B cell (primary cell): ENCODE measurements around the gene MRPL10. TPM values are rescaled to one million over a fixed set of nuclear protein-coding genes. Genes with fewer than 3 reads are reported as not detected.

ENCODE experiments used
- ATAC-seq: fragments of 200-7000 bp; cut with Tn5 transposase; one replicate; pipeline ENCODE4 v1.10.0; 2021; ENCODE audit warnings: low read depth, mild to moderate bottlenecking, moderate number of reproducible peaks, moderate library complexity
- CTCF ChIA-PET: fragments of 350-600 bp; sonication (Branson Sonifier 250); formaldehyde crosslinking; loops from one replicate; lab custom pipeline; 2021; ENCODE audit warnings: antibody characterized with exemption, inconsistent platforms; lab: Charles Lee
- POLR2A ChIA-PET: fragments of 350-600 bp; sonication (Branson Sonifier 250); formaldehyde crosslinking; loops from one replicate; lab custom pipeline; 2021; ENCODE audit warnings: antibody characterized with exemption; lab: Charles Lee
- DNase-seq: peaks from one replicate; pipeline ENCODE4 v3.0.0; 2013
- H2AFZ ChIP-seq: 2 replicates; pipeline ENCODE4 v1.6.1; 2012; ENCODE audit warnings: mild to moderate bottlenecking, low read depth, low read length; ENCODE audit not compliant: insufficient read depth, poor library complexity, severe bottlenecking
- H3K27ac ChIP-seq, 2 donors: 1 replicate in 1 of 2; 2 replicates in 1 of 2; pipeline ENCODE4 v1.5.1; 2012 to 2013; ENCODE audit warnings: low read length in 2 of 2, mild to moderate bottlenecking in 2 of 2, moderate library complexity in 1 of 2
- H3K27me3 ChIP-seq, 4 experiments: fragments of 200-600 bp in 1 of 4; sonication (generic) in 1 of 4; replicated peaks in 1 of 4; 1 replicate in 2 of 4; 2 replicates in 2 of 4; pipeline versions ENCODE4 v1.6.1 to v1.7.0; 2013 to 2016; ENCODE audit warnings: low read length in 3 of 4, mild to moderate bottlenecking in 2 of 4, mixed read lengths in 1 of 4, moderate library complexity in 1 of 4; ENCODE audit not compliant: insufficient read depth in 4 of 4, control insufficient read depth in 3 of 4; ENCODE audit errors: control extremely low read depth in 1 of 4
- H3K36me3 ChIP-seq, 2 experiments: replicated peaks in 1 of 2; 1 replicate in 1 of 2; 2 replicates in 1 of 2; pipeline versions ENCODE4 v1.6.1 to v1.7.1; 2013; ENCODE audit warnings: low read length in 1 of 2; ENCODE audit not compliant: insufficient read depth in 2 of 2, control insufficient read depth in 1 of 2; ENCODE audit errors: control extremely low read depth in 1 of 2, extremely low read depth in 1 of 2
- H3K4me1 ChIP-seq, 2 donors: fragments of 200-600 bp in 1 of 2; sonication (generic) in 1 of 2; 1 replicate in 1 of 2; 2 replicates in 1 of 2; pipeline versions ENCODE4 v1.5.1 to v1.6.1; 2013 to 2017; ENCODE audit warnings: low read length in 2 of 2; ENCODE audit not compliant: control insufficient read depth in 2 of 2, insufficient read depth in 2 of 2
- H3K4me2 ChIP-seq: replicated peaks from 2 replicates; pipeline ENCODE3; 2012; ENCODE audit warnings: mild to moderate bottlenecking, low read depth, low read length; ENCODE audit not compliant: poor library complexity, severe bottlenecking
- H3K4me3 ChIP-seq, 5 experiments: fragments of 200-600 bp in 1 of 5; sonication (generic) in 1 of 5; 1 replicate in 3 of 5; 2 replicates in 2 of 5; pipeline versions ENCODE4 v1.5.1 to v1.7.0; 2011 to 2016; ENCODE audit warnings: low read length in 4 of 5, mild to moderate bottlenecking in 4 of 5, low read depth in 2 of 5, control low read depth in 1 of 5, moderate library complexity in 1 of 5; ENCODE audit not compliant: insufficient read depth in 1 of 5; ENCODE audit errors: control extremely low read depth in 1 of 5, extremely low read depth in 1 of 5
- H3K79me2 ChIP-seq: fragments of 200-600 bp; sonication (generic); one replicate; pipeline ENCODE4 v1.6.0; 2016; ENCODE audit warnings: low read length; ENCODE audit not compliant: control insufficient read depth, insufficient read depth
- H3K9ac ChIP-seq: fragments of 200-600 bp; sonication (generic); 2 replicates; pipeline ENCODE4 v1.6.1; 2017; ENCODE audit warnings: mild to moderate bottlenecking, low read length, moderate library complexity
- H3K9me3 ChIP-seq, 3 donors: one replicate each; pipeline versions ENCODE4 v1.6.1 to v1.7.1; 2013; ENCODE audit warnings: low read length in 2 of 3; ENCODE audit not compliant: control insufficient read depth in 2 of 3, insufficient read depth in 1 of 3; ENCODE audit errors: control extremely low read depth in 1 of 3
- H4K20me1 ChIP-seq: 2 replicates; pipeline ENCODE4 v1.6.0; 2012; ENCODE audit warnings: mild to moderate bottlenecking, low read length; ENCODE audit not compliant: insufficient read depth, control insufficient read depth, poor library complexity, severe bottlenecking
- H3K27ac Mint-ChIP-seq: one replicate; pipeline ENCODE4 v1.8.0; 2021; ENCODE audit warnings: mixed read lengths
- H3K27me3 Mint-ChIP-seq: one replicate; pipeline ENCODE4 v1.8.0; 2021; ENCODE audit warnings: mixed read lengths
- H3K4me1 Mint-ChIP-seq: one replicate; pipeline ENCODE4 v1.8.0; 2021; ENCODE audit warnings: mixed read lengths
- H3K4me3 Mint-ChIP-seq: one replicate; pipeline ENCODE4 v1.8.0; 2021; ENCODE audit warnings: mixed read lengths
- H3K9me3 Mint-ChIP-seq: one replicate; pipeline ENCODE4 v1.8.0; 2022; ENCODE audit warnings: mixed read lengths; ENCODE audit not compliant: insufficient read depth
- CTCF ChIP-seq: fragments of 200-600 bp; IDR thresholded peaks from one replicate; pipeline ENCODE4 v1.8.0; 2022; ENCODE audit warnings: antibody characterized with exemption, mild to moderate bottlenecking
- EZH2 ChIP-seq: IDR thresholded peaks from 2 replicates; pipeline ENCODE4 v1.6.1; 2012; ENCODE audit warnings: borderline replicate concordance, low read depth, mild to moderate bottlenecking, moderate library complexity, low read length; ENCODE audit not compliant: insufficient read depth, poor library complexity, severe bottlenecking
- WGBS: methylation state at CpG from one replicate; pipeline ENCODE4 v1.1.5; 2013; ENCODE audit warnings: missing lambda C conversion rate; ENCODE audit not compliant: insufficient coverage; 5-methylcytosine and 5-hydroxymethylcytosine counted together
- intact Hi-C: fragments of 100-400 bp; cut with micrococcal nuclease; formaldehyde crosslinking; loops from one replicate; pipeline ENCODE4 v1.10.0; 2022
- polyA plus RNA-seq: library from polyadenylated mRNA; depleted of rRNA; stranded (reverse); fragments of >200 nt; gene quantifications from 2 replicates; pipeline ENCODE4 v1.2.3, GENCODE V29; 2012
- total RNA-seq, 2 donors: library from RNA; stranded (reverse); fragments of 120-200 nt in 1 of 2; gene quantifications; 1 replicate in 1 of 2; 2 replicates in 1 of 2; pipeline versions ENCODE4 v1.2.3 to v1.2.4, GENCODE V29; 2013 to 2022

The MRPL10 gene
- total and polyA plus RNA-seq, 2 donors (not counting 1 experiment from before 2014, with no cell fraction given): 34.8 to 39.4 TPM

DNA sequence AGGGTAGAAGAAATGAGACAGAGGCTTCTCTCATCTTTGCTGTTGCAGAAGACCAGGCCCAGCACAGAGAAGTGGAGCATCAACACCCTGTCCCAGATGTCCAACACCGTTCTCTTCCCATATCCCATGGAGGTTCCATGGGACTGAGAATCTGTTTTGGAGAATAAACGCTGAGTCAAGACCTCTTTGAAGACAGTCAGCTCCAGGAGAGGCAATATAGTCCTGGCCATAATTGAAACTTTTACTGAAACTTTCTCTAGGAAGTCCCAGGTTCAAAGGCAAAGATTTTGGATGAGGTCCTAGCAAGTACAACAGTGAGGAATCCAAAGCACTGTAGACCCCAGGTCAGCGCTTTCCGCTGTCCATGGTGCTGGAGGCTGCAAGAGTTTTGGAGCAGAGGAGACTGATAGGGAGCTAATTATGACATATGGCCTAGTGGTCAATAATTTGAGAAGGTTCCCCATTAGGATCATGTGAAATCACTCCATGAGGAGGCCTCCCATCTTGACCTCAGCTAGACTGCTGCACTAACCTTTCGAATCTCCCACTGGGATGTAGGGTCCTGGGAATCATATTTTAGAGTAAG lies 45.7 kb downstream of the MRPL10 start:
- no peak overlapping the region for H3K4me2 ChIP-seq
- no peak overlapping the region for H2AFZ ChIP-seq
- no peaks in the 10 kb centered on the region for H3K9me3 ChIP-seq
- no peaks in the 10 kb centered on the region for H3K36me3 ChIP-seq
- H3K79me2 ChIP-seq: no peaks in the 10 kb centered on the region
- Mint-ChIP-seq H3K9me3 (no peaks in the 10 kb centered on the region), H3K27ac (no peak overlapping the region), H3K27me3 (peaks cover 65% of the 10 kb centered on the region), H3K4me1 (peaks cover 9% of the 10 kb centered on the region), H3K4me3 (no peak overlapping the region)
- ChIA-PET CTCF (interaction anchor here (1.2 kb wide), 1 partner anchor 122 kb away, joined by 3 read pairs; no protein-coding TSS in a partner anchor), POLR2A (no interaction called here)
- no peak overlapping the region for H3K4me3 ChIP-seq
- DNase-seq: no peak
- WGBS: 30% methylated on average over 3 of the region's 5 CpGs
- H3K9ac ChIP-seq: no peak overlapping the region
- H4K20me1 ChIP-seq: no peaks in the 10 kb centered on the region
- TF ChIP-seq EZH2: no peak
- TF ChIP-seq CTCF: no peak
- H3K27me3 ChIP-seq: peaks cover 0 to 23% (median 18%) of the 10 kb centered on the region in 4 experiments
- intact Hi-C loops: no loop called here
- no peak for ATAC-seq
- H3K27ac ChIP-seq: no peak overlapping the region
- H3K4me1 ChIP-seq: peaks cover 10% of the 10 kb centered on the region in 2 donors

GRCh38 chr17:47781397-47781796 lies 49.9 kb downstream of the MRPL10 start:
- Histone ChIP-seq H3K4me3 (no peak overlapping the region), H3K9me3 (no peaks in the 10 kb centered on the region), H2AFZ (no peak overlapping the region), H3K27ac (no peak overlapping the region), H3K4me1 (no peaks in the 10 kb centered on the region), H3K4me2 (no peak overlapping the region), H3K9ac (no peak overlapping the region), H3K79me2 (no peaks in the 10 kb centered on the region), H3K36me3 (no peaks in the 10 kb centered on the region), H3K27me3 (peaks cover 0 to 31% (median 11%) of the 10 kb centered on the region in 4 experiments), H4K20me1 (no peaks in the 10 kb centered on the region)
- Mint-ChIP-seq H3K9me3 (no peaks in the 10 kb centered on the region), H3K4me3 (no peak overlapping the region), H3K4me1 (no peaks in the 10 kb centered on the region), H3K27ac (no peak overlapping the region), H3K27me3 (peaks cover 68% of the 10 kb centered on the region)
- no peak for DNase-seq
- CTCF ChIA-PET: interaction anchor here (0.7 to 1.5 kb wide), 2 partner anchors 20 to 47 kb away, joined by 3 read pairs; no protein-coding TSS in a partner anchor
- POLR2A ChIA-PET: no interaction called here
- intact Hi-C loops: no loop called here
- no CpG with 5 or more reads among the region's 5 CpGs for WGBS
- no peak for ATAC-seq
- TF ChIP-seq EZH2 (no peak), CTCF (no peak)
